ENCODE measurements around the gene HMOX2.

The HMOX2 gene

GRCh38 chr16:4463522-4464163 is 12.6 kb upstream of the HMOX2 start:
- DNase-seq (ENCODE audit: low read depth): no peak

GRCh38 chr16:4465977-4466779 is 10.0 kb upstream of the HMOX2 start:
- DNase-seq (ENCODE audit: low read depth): peak; percentile 31

- no peak for DNase-seq (ENCODE audit: low read depth)
These were observed 8.3 kb upstream of the HMOX2 start for GRCh38 chr16:4467916-4468315.

GRCh38 chr16:4468972-4469371 is 7.2 kb upstream of the HMOX2 start:
- DNase-seq (ENCODE audit: low read depth): no peak

- DNase-seq (ENCODE audit: low read depth): no peak
These were observed 4.3 kb upstream of the HMOX2 start for GRCh38 chr16:4471869-4472268.

- DNase-seq (ENCODE audit: low read depth): no peak
These were observed 3.3 kb upstream of the HMOX2 start for GRCh38 chr16:4472880-4473279.

- peak; percentile 91 for DNase-seq (ENCODE audit: low read depth)
These were observed 1.8 kb upstream of the HMOX2 start, which contains the start of gene NMRAL1 for GRCh38 chr16:4474192-4474961. Gene NMRAL1, minus strand, starts transcription at chr16:4474625. Its CDS starts 493 bp downstream, at chr16:4474132.

GRCh38 chr16:4477966-4478365 is 1.8 kb downstream of the HMOX2 start:
- DNase-seq (ENCODE audit: low read depth): no peak

GRCh38 chr16:4481526-4481925 is 5.3 kb downstream of the HMOX2 start:
- DNase-seq (ENCODE audit: low read depth): no peak

- no peak for DNase-seq (ENCODE audit: low read depth)
These were observed 5.8 kb downstream of the HMOX2 start for GRCh38 chr16:4481963-4482362.

GRCh38 chr16:4486126-4486893 is 10.1 kb downstream of the HMOX2 start:
- no peak for DNase-seq (ENCODE audit: low read depth)

- no peak for DNase-seq (ENCODE audit: low read depth)
These were observed 11.8 kb downstream of the HMOX2 start for GRCh38 chr16:4487955-4488498.

- DNase-seq (ENCODE audit: low read depth): no peak
These were observed 12.3 kb downstream of the HMOX2 start for GRCh38 chr16:4488499-4488967.

GRCh38 chr16:4489030-4489429 is 12.8 kb downstream of the HMOX2 start:
- no peak for DNase-seq (ENCODE audit: low read depth)

GRCh38 chr16:4491898-4492297 is 15.7 kb downstream of the HMOX2 start:
- DNase-seq (ENCODE audit: low read depth): no peak

GRCh38 chr16:4494746-4495490 is 18.7 kb downstream of the HMOX2 start:
- DNase-seq (ENCODE audit: low read depth): no peak

GRCh38 chr16:4495766-4496165 is 19.6 kb downstream of the HMOX2 start:
- DNase-seq (ENCODE audit: low read depth): no peak

- DNase-seq (ENCODE audit: low read depth): no peak
These were observed 20.1 kb downstream of the HMOX2 start for GRCh38 chr16:4496305-4496704.

GRCh38 chr16:4498546-4499195 is 22.5 kb downstream of the HMOX2 start:
- no peak for DNase-seq (ENCODE audit: low read depth)

- DNase-seq (ENCODE audit: low read depth): no peak
These were observed 23.0 kb downstream of the HMOX2 start for GRCh38 chr16:4499196-4499555.
